Dendritic cell treated with granulocyte-macrophage colony-stimulating factor and Interleukin-4, amounts not matched to agents 40 ng/mL and 50 ng/mL, for 4 days (primary cell): ENCODE measurements around the gene OR2T4.

ENCODE experiments used
- H3K27ac Mint-ChIP-seq: one replicate; pipeline ENCODE4 v1.8.0; 2022; ENCODE audit warnings: mild to moderate bottlenecking, mixed read lengths
- H3K27me3 Mint-ChIP-seq: one replicate; pipeline ENCODE4 v1.8.0; 2022; ENCODE audit warnings: mild to moderate bottlenecking, mixed read lengths
- H3K36me3 Mint-ChIP-seq: one replicate; pipeline ENCODE4 v1.8.0; 2022; ENCODE audit warnings: low read depth, mixed read lengths
- H3K4me1 Mint-ChIP-seq: one replicate; pipeline ENCODE4 v1.8.0; 2022; ENCODE audit warnings: low read depth, mixed read lengths
- H3K4me3 Mint-ChIP-seq: one replicate; pipeline ENCODE4 v1.8.0; 2022; ENCODE audit warnings: mild to moderate bottlenecking, moderate library complexity, mixed read lengths
- H3K9me3 Mint-ChIP-seq: one replicate; pipeline ENCODE4 v1.8.0; 2022; ENCODE audit warnings: mixed read lengths
- intact Hi-C: fragments of 100-400 bp; cut with micrococcal nuclease; formaldehyde crosslinking; loops from one replicate; pipeline ENCODE4 v1.15.0; 2022

OR2T4 gene

GRCh38 chr1:248361121-248361715 is at the start of gene OR2T4:
Gene OR2T4 (plus strand): TSS chr1:248361665. CDS start chr1:248361665, 0 bp downstream.
- intact Hi-C loops = no loop called here
- Mint-ChIP-seq H3K27me3 (no peaks in the 10 kb centered on the region), H3K27ac (no peak within 1 kb of the TSS), H3K4me3 (no peak within 1 kb of the TSS), H3K4me1 (no peaks in the 10 kb centered on the region), H3K9me3 (no peaks in the 10 kb centered on the region), H3K36me3 (no peaks in the 10 kb centered on the region)

GRCh38 chr1:248316796-248317195 is 44.7 kb upstream of the OR2T4 start:
- no peaks in the 10 kb centered on the region for H3K27me3 Mint-ChIP-seq
- no peaks in the 10 kb centered on the region for H3K4me1 Mint-ChIP-seq
- intact Hi-C loops = no loop called here

GRCh38 chr1:248324468-248324867 is 37.0 kb upstream of the OR2T4 start, which contains the start of gene OR2M7:
Gene OR2M7 (minus strand): TSS chr1:248324568. CDS start chr1:248324568, 0 bp downstream.
- Mint-ChIP-seq H3K9me3 (peaks cover 9% of the 10 kb centered on the region), H3K36me3 (no peaks in the 10 kb centered on the region), H3K4me1 (no peaks in the 10 kb centered on the region), H3K4me3 (no peak within 1 kb of the TSS), H3K27me3 (no peaks in the 10 kb centered on the region), H3K27ac (no peak within 1 kb of the TSS)
- intact Hi-C loops = no loop called here

More at GRCh38 chr1:248316796-248317195, 44.7 kb upstream of the OR2T4 start:
- H3K27ac Mint-ChIP-seq = no peak overlapping the region
- H3K36me3 Mint-ChIP-seq = no peaks in the 10 kb centered on the region
- peaks cover 32% of the 10 kb centered on the region for H3K9me3 Mint-ChIP-seq
- H3K4me3 Mint-ChIP-seq = no peak overlapping the region

- Mint-ChIP-seq H3K36me3 (no peaks in the 10 kb centered on the region), H3K27me3 (no peaks in the 10 kb centered on the region)
- intact Hi-C loops = no loop called here
Measured at GRCh38 chr1:248343451-248343850, 18.0 kb upstream of the OR2T4 start.

GRCh38 chr1:248348475-248348874 is 13.0 kb upstream of the OR2T4 start, which contains the start of gene OR14C36:
Gene OR14C36 (plus strand): TSS chr1:248348775. CDS start chr1:248348775, 0 bp downstream.
- no peak within 1 kb of the TSS for H3K4me3 Mint-ChIP-seq
- H3K4me1 Mint-ChIP-seq = no peaks in the 10 kb centered on the region
- no peaks in the 10 kb centered on the region for H3K36me3 Mint-ChIP-seq
- H3K27ac Mint-ChIP-seq = no peak within 1 kb of the TSS
- H3K27me3 Mint-ChIP-seq = no peaks in the 10 kb centered on the region
- H3K9me3 Mint-ChIP-seq = no peaks in the 10 kb centered on the region
- intact Hi-C loops = no loop called here

More at GRCh38 chr1:248343451-248343850, 18.0 kb upstream of the OR2T4 start:
- Mint-ChIP-seq H3K27ac (no peak overlapping the region), H3K4me1 (no peaks in the 10 kb centered on the region), H3K9me3 (peaks cover 13% of the 10 kb centered on the region), H3K4me3 (no peak overlapping the region)

- H3K27me3 Mint-ChIP-seq = no peaks in the 10 kb centered on the region
- no peaks in the 10 kb centered on the region for H3K36me3 Mint-ChIP-seq
- no peak overlapping the region for H3K4me3 Mint-ChIP-seq
- intact Hi-C loops = no loop called here
- no peaks in the 10 kb centered on the region for H3K4me1 Mint-ChIP-seq
- H3K9me3 Mint-ChIP-seq = no peaks in the 10 kb centered on the region
- H3K27ac Mint-ChIP-seq = no peak overlapping the region
Measured at GRCh38 chr1:248359415-248359814, 2.0 kb upstream of the OR2T4 start.

GRCh38 chr1:248366609-248367008 is 5.1 kb downstream of the OR2T4 start:
- H3K36me3 Mint-ChIP-seq = no peaks in the 10 kb centered on the region
- H3K9me3 Mint-ChIP-seq = no peaks in the 10 kb centered on the region
- H3K27ac Mint-ChIP-seq = no peak overlapping the region
- H3K27me3 Mint-ChIP-seq = no peaks in the 10 kb centered on the region
- H3K4me3 Mint-ChIP-seq = no peak overlapping the region
- no peaks in the 10 kb centered on the region for H3K4me1 Mint-ChIP-seq
- intact Hi-C loops = no loop called here

GRCh38 chr1:248372394-248372793 is 10.9 kb downstream of the OR2T4 start:
- no peaks in the 10 kb centered on the region for H3K9me3 Mint-ChIP-seq
- intact Hi-C loops = no loop called here
- no peaks in the 10 kb centered on the region for H3K4me1 Mint-ChIP-seq
- no peaks in the 10 kb centered on the region for H3K36me3 Mint-ChIP-seq
- H3K27ac Mint-ChIP-seq = no peak overlapping the region
- no peaks in the 10 kb centered on the region for H3K27me3 Mint-ChIP-seq
- no peak overlapping the region for H3K4me3 Mint-ChIP-seq

- H3K27me3 Mint-ChIP-seq = no peaks in the 10 kb centered on the region
- no peaks in the 10 kb centered on the region for H3K4me1 Mint-ChIP-seq
- no peak overlapping the region for H3K4me3 Mint-ChIP-seq
- H3K27ac Mint-ChIP-seq = no peak overlapping the region
- H3K9me3 Mint-ChIP-seq = no peaks in the 10 kb centered on the region
- H3K36me3 Mint-ChIP-seq = no peaks in the 10 kb centered on the region
- intact Hi-C loops = no loop called here
Measured at GRCh38 chr1:248373761-248374160, 12.3 kb downstream of the OR2T4 start.

- no peaks in the 10 kb centered on the region for H3K4me1 Mint-ChIP-seq
- H3K27ac Mint-ChIP-seq = no peak within 1 kb of the TSS
- no peak within 1 kb of the TSS for H3K4me3 Mint-ChIP-seq
- H3K27me3 Mint-ChIP-seq = no peaks in the 10 kb centered on the region
- H3K36me3 Mint-ChIP-seq = no peaks in the 10 kb centered on the region
- intact Hi-C loops = no loop called here
- H3K9me3 Mint-ChIP-seq = no peaks in the 10 kb centered on the region
Measured at GRCh38 chr1:248375446-248375845, 14.0 kb downstream of the OR2T4 start, which contains the start of gene OR2T6. Gene OR2T6 (plus strand): TSS chr1:248375746. CDS start chr1:248387609, 11,863 bp downstream.

GRCh38 chr1:248376916-248377315 is 15.5 kb downstream of the OR2T4 start:
- no peak overlapping the region for H3K27ac Mint-ChIP-seq
- intact Hi-C loops = no loop called here
- H3K4me3 Mint-ChIP-seq = no peak overlapping the region
- H3K36me3 Mint-ChIP-seq = no peaks in the 10 kb centered on the region
- no peaks in the 10 kb centered on the region for H3K4me1 Mint-ChIP-seq
- no peaks in the 10 kb centered on the region for H3K27me3 Mint-ChIP-seq
- H3K9me3 Mint-ChIP-seq = no peaks in the 10 kb centered on the region

- intact Hi-C loops = no loop called here
- H3K36me3 Mint-ChIP-seq = no peaks in the 10 kb centered on the region
- no peaks in the 10 kb centered on the region for H3K27me3 Mint-ChIP-seq
- no peaks in the 10 kb centered on the region for H3K9me3 Mint-ChIP-seq
- H3K27ac Mint-ChIP-seq = no peak overlapping the region
- H3K4me3 Mint-ChIP-seq = no peak overlapping the region
- H3K4me1 Mint-ChIP-seq = no peaks in the 10 kb centered on the region
Measured at GRCh38 chr1:248380854-248381253, 19.4 kb downstream of the OR2T4 start.

GRCh38 chr1:248388426-248388825 is 27.0 kb downstream of the OR2T4 start:
- H3K27me3 Mint-ChIP-seq = no peaks in the 10 kb centered on the region
- no peak overlapping the region for H3K27ac Mint-ChIP-seq
- no peaks in the 10 kb centered on the region for H3K36me3 Mint-ChIP-seq
- H3K9me3 Mint-ChIP-seq = peaks cover 19% of the 10 kb centered on the region
- H3K4me1 Mint-ChIP-seq = no peaks in the 10 kb centered on the region
- H3K4me3 Mint-ChIP-seq = no peak overlapping the region
- intact Hi-C loops = no loop called here

- Mint-ChIP-seq H3K36me3 (no peaks in the 10 kb centered on the region), H3K4me1 (no peaks in the 10 kb centered on the region), H3K9me3 (peaks cover 30% of the 10 kb centered on the region), H3K4me3 (no peak overlapping the region), H3K27me3 (no peaks in the 10 kb centered on the region), H3K27ac (no peak overlapping the region)
- intact Hi-C loops = no loop called here
Measured at GRCh38 chr1:248393050-248393449, 31.6 kb downstream of the OR2T4 start.

- H3K4me1 Mint-ChIP-seq = no peaks in the 10 kb centered on the region
- intact Hi-C loops = loop anchor here (5.0 kb wide), 1 partner anchor 210 kb away; no protein-coding TSS in a partner anchor
- no peaks in the 10 kb centered on the region for H3K27me3 Mint-ChIP-seq
- no peaks in the 10 kb centered on the region for H3K36me3 Mint-ChIP-seq
- no peak within 1 kb of the TSS for H3K4me3 Mint-ChIP-seq
- H3K27ac Mint-ChIP-seq = no peak within 1 kb of the TSS
- peaks cover 9% of the 10 kb centered on the region for H3K9me3 Mint-ChIP-seq
Measured at GRCh38 chr1:248402748-248403147, 41.3 kb downstream of the OR2T4 start, which contains the start of gene OR2T1. Gene OR2T1 (plus strand): TSS chr1:248403048. CDS start chr1:248406148, 3,100 bp downstream.
